ENCODE measurements around the gene CDK5RAP3.
"Not testable (repeated sequence)": the region's sequence is repeated elsewhere in the genome, so short reads cannot be mapped to it uniquely, and the experiment has no call there.

GRCh38 chr17:48017817-48018158 lies 46.9 kb downstream of the CDK5RAP3 start:
- TF ChIP-seq POLR2A, CTCF (IDR thresholded peaks at IDR 0.05): not testable (repeated sequence)

Data from lower leg skin (tissue), 3 donors.